Measurements from ENCODE around the gene PODN.

Gene PODN

GRCh38 chr1:53120659-53121058 is 58.6 kb downstream of the PODN start:
- no peaks in the 10 kb centered on the region for H3K4me1 ChIP-seq (ENCODE audit: insufficient read depth, low read length, severe bottlenecking)
- no peak overlapping the region for H3K9ac ChIP-seq (ENCODE audit: low read length)
- H3K4me3 ChIP-seq (ENCODE audit: low read depth, low read length, poor library complexity, severe bottlenecking), result no peak overlapping the region
- H3K27me3 ChIP-seq (ENCODE audit: insufficient read depth, low read length), result no peaks in the 10 kb centered on the region; the same call in 1 of the 2 replicates
- no peaks in the 10 kb centered on the region for H3F3A ChIP-seq (ENCODE audit: insufficient read depth, low read length)
- H2AFZ ChIP-seq (ENCODE audit: low read length), result no peak overlapping the region
- H4K20me1 ChIP-seq (ENCODE audit: insufficient read depth, low read length), result no peaks in the 10 kb centered on the region
- TF ChIP-seq CTCF (IDR thresholded peaks at IDR 0.05; ENCODE audit: low read length) (no peak), EZH2 (IDR thresholded peaks at IDR 0.05; ENCODE audit: borderline replicate concordance, low read length) (no peak)
- no peak overlapping the region for H3K27ac ChIP-seq (ENCODE audit: low read depth, low read length, poor library complexity, severe bottlenecking)
- no peaks in the 10 kb centered on the region for H3K79me2 ChIP-seq (ENCODE audit: insufficient read depth, low read length)
- no peaks in the 10 kb centered on the region for H3K9me3 ChIP-seq (ENCODE audit: low read length)
- H3K4me2 ChIP-seq (ENCODE audit: low read length), result no peak overlapping the region
- H3K9me2 ChIP-seq (ENCODE audit: low read depth, low read length), result no peaks in the 10 kb centered on the region
- no peaks in the 10 kb centered on the region for H3K36me3 ChIP-seq (ENCODE audit: insufficient read depth, low read length)

GRCh38 chr1:53121319-53122172 is 59.5 kb downstream of the PODN start:
- Histone ChIP-seq H2AFZ (ENCODE audit: low read length) (no peak overlapping the region), H3K4me3 (ENCODE audit: low read depth, low read length, poor library complexity, severe bottlenecking) (no peak overlapping the region), H3K9me2 (ENCODE audit: low read depth, low read length) (no peaks in the 10 kb centered on the region), H3K9me3 (ENCODE audit: low read length) (no peaks in the 10 kb centered on the region), H3K27me3 (ENCODE audit: insufficient read depth, low read length) (no peaks in the 10 kb centered on the region; the same call in 1 of the 2 replicates), H3K36me3 (ENCODE audit: insufficient read depth, low read length) (no peaks in the 10 kb centered on the region), H3F3A (ENCODE audit: insufficient read depth, low read length) (no peaks in the 10 kb centered on the region), H3K27ac (ENCODE audit: low read depth, low read length, poor library complexity, severe bottlenecking) (no peak overlapping the region), H3K9ac (ENCODE audit: low read length) (no peak overlapping the region), H4K20me1 (ENCODE audit: insufficient read depth, low read length) (no peaks in the 10 kb centered on the region), H3K4me1 (ENCODE audit: insufficient read depth, low read length, severe bottlenecking) (no peaks in the 10 kb centered on the region), H3K79me2 (ENCODE audit: insufficient read depth, low read length) (no peaks in the 10 kb centered on the region), H3K4me2 (ENCODE audit: low read length) (no peak overlapping the region)
- TF ChIP-seq EZH2 (IDR thresholded peaks at IDR 0.05; ENCODE audit: borderline replicate concordance, low read length) (no peak), CTCF (IDR thresholded peaks at IDR 0.05; ENCODE audit: low read length) (no peak)

GRCh38 chr1:53122201-53122885 is 60.3 kb downstream of the PODN start:
- Histone ChIP-seq H3F3A (ENCODE audit: insufficient read depth, low read length) (no peaks in the 10 kb centered on the region), H3K27ac (ENCODE audit: low read depth, low read length, poor library complexity, severe bottlenecking) (no peak overlapping the region), H3K9me3 (ENCODE audit: low read length) (no peaks in the 10 kb centered on the region), H3K9me2 (ENCODE audit: low read depth, low read length) (no peaks in the 10 kb centered on the region), H3K4me1 (ENCODE audit: insufficient read depth, low read length, severe bottlenecking) (no peaks in the 10 kb centered on the region), H3K4me3 (ENCODE audit: low read depth, low read length, poor library complexity, severe bottlenecking) (no peak overlapping the region), H2AFZ (ENCODE audit: low read length) (no peak overlapping the region), H3K4me2 (ENCODE audit: low read length) (no peak overlapping the region), H3K36me3 (ENCODE audit: insufficient read depth, low read length) (no peaks in the 10 kb centered on the region), H3K27me3 (ENCODE audit: insufficient read depth, low read length) (no peaks in the 10 kb centered on the region; the same call in 1 of the 2 replicates), H3K79me2 (ENCODE audit: insufficient read depth, low read length) (no peaks in the 10 kb centered on the region), H4K20me1 (ENCODE audit: insufficient read depth, low read length) (no peaks in the 10 kb centered on the region), H3K9ac (ENCODE audit: low read length) (no peak overlapping the region)
- TF ChIP-seq CTCF (IDR thresholded peaks at IDR 0.05; ENCODE audit: low read length), result no peak
- no peak for TF ChIP-seq EZH2 (IDR thresholded peaks at IDR 0.05; ENCODE audit: borderline replicate concordance, low read length)

Measured in OCI-LY1 (cell line).